ENCODE data around the gene EFNA5. TPM values are rescaled to one million over a fixed set of nuclear protein-coding genes. Genes with fewer than 3 reads are reported as not detected.

The EFNA5 gene
- total RNA-seq, 4 donors from 2014 or later: 2.8 to 5.7 (median 3.7) TPM

- no peaks in the 10 kb centered on the region for H3K36me3 ChIP-seq
- TF ChIP-seq POLR2AphosphoS5 (IDR thresholded peaks at IDR 0.05) (no peak), POLR2A (IDR thresholded peaks at IDR 0.05; ENCODE audit: low read depth) (no peak), EP300 (IDR thresholded peaks at IDR 0.05) (no peak)
- TF ChIP-seq, protein P1, sequence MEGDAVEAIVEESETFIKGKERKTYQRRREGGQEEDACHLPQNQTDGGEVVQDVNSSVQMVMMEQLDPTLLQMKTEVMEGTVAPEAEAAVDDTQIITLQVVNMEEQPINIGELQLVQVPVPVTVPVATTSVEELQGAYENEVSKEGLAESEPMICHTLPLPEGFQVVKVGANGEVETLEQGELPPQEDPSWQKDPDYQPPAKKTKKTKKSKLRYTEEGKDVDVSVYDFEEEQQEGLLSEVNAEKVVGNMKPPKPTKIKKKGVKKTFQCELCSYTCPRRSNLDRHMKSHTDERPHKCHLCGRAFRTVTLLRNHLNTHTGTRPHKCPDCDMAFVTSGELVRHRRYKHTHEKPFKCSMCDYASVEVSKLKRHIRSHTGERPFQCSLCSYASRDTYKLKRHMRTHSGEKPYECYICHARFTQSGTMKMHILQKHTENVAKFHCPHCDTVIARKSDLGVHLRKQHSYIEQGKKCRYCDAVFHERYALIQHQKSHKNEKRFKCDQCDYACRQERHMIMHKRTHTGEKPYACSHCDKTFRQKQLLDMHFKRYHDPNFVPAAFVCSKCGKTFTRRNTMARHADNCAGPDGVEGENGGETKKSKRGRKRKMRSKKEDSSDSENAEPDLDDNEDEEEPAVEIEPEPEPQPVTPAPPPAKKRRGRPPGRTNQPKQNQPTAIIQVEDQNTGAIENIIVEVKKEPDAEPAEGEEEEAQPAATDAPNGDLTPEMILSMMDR (IDR thresholded peaks at IDR 0.05): no peak
- DNase-seq (ENCODE audit: extremely low spot score): no peak
- H3K27ac ChIP-seq (replicated peaks in 1 of 4): no peak overlapping the region
- H3K9me3 ChIP-seq: no peaks in the 10 kb centered on the region
- intact Hi-C loops (cut with DNase I): no loop called here
- no peaks in the 10 kb centered on the region for H3K27me3 ChIP-seq
- H3K4me1 ChIP-seq: no peaks in the 10 kb centered on the region
- H3K4me3 ChIP-seq: no peak overlapping the region
- 77% methylated on average over 9 of the region's 9 CpGs for WGBS
Observed at GRCh38 chr5:107607671-107608345, 62.9 kb downstream of the EFNA5 start.

- Histone ChIP-seq H3K4me3 (no peak overlapping the region), H3K4me1 (no peaks in the 10 kb centered on the region), H3K27ac (replicated peaks in 1 of 4) (no peak overlapping the region), H3K36me3 (no peaks in the 10 kb centered on the region), H3K27me3 (no peaks in the 10 kb centered on the region), H3K9me3 (no peaks in the 10 kb centered on the region)
- TF ChIP-seq EP300 (IDR thresholded peaks at IDR 0.05) (no peak), POLR2A (IDR thresholded peaks at IDR 0.05; ENCODE audit: low read depth) (no peak), POLR2AphosphoS5 (IDR thresholded peaks at IDR 0.05) (no peak)
- TF ChIP-seq, protein P1 (IDR thresholded peaks at IDR 0.05): no peak
- 89% methylated on average over 6 of the region's 6 CpGs for WGBS
- no peak for DNase-seq (ENCODE audit: extremely low spot score)
- intact Hi-C loops (cut with DNase I): no loop called here
Observed at GRCh38 chr5:107607196-107607595, 63.5 kb downstream of the EFNA5 start.

DNA sequence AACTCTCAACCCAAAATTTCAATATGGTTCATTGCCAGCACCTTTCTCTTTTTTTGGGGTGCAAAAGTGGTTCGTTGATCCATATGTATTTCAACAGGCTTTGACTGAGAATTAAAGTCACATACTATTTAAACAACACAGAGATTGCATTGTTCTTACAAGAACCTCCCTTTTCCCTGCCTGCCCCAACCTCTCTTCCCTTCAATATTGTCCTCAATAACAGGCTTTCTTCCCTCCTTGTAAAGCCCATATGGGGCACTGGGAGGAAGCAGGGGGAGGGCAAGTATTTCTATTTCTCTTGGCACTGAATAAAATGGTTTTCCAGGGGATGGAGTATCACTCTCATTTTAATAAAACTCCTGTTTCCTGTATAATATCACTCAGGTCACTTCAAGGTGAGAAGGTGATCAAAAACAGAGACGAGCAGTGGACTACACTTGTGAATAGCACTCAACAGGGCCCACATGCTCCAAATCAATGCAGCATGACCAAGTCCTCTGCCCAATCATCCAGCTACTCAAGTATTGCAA lies 65.1 kb downstream of the EFNA5 start:
- no peaks in the 10 kb centered on the region for H3K9me3 ChIP-seq
- no peak for DNase-seq (ENCODE audit: extremely low spot score)
- no peaks in the 10 kb centered on the region for H3K4me1 ChIP-seq
- no peak overlapping the region for H3K4me3 ChIP-seq
- intact Hi-C loops (cut with DNase I): no loop called here
- no peak overlapping the region for H3K27ac ChIP-seq (replicated peaks in 1 of 4)
- no peaks in the 10 kb centered on the region for H3K27me3 ChIP-seq
- H3K36me3 ChIP-seq: no peaks in the 10 kb centered on the region
- TF ChIP-seq, protein P1 (IDR thresholded peaks at IDR 0.05): no peak
- TF ChIP-seq POLR2AphosphoS5 (IDR thresholded peaks at IDR 0.05) (no peak), EP300 (IDR thresholded peaks at IDR 0.05) (no peak), POLR2A (IDR thresholded peaks at IDR 0.05; ENCODE audit: low read depth) (no peak)
- WGBS: 66% methylated on average over 2 of the region's 2 CpGs

- TF ChIP-seq, protein P1 (IDR thresholded peaks at IDR 0.05): no peak
- no peak for TF ChIP-seq POLR2AphosphoS5 (IDR thresholded peaks at IDR 0.05)
- no peaks in the 10 kb centered on the region for H3K9me3 ChIP-seq
- peaks cover 0 to 3% (median 0%) of the 10 kb centered on the region in 4 donors for H3K4me1 ChIP-seq
- no peaks in the 10 kb centered on the region for H3K27me3 ChIP-seq
- intact Hi-C loops (cut with DNase I): no loop called here
- H3K4me3 ChIP-seq: no peak overlapping the region
- H3K36me3 ChIP-seq: no peaks in the 10 kb centered on the region
- 63% methylated on average over 3 of the region's 3 CpGs for WGBS
- no peak overlapping the region for H3K27ac ChIP-seq (replicated peaks in 1 of 4)
- DNase-seq (ENCODE audit: extremely low spot score): no peak
Observed at GRCh38 chr5:107604990-107605389, 65.7 kb downstream of the EFNA5 start.
